ENCODE measurements around the gene ACAA1. TPM values are rescaled to one million over a fixed set of nuclear protein-coding genes. Genes with fewer than 3 reads are reported as not detected.

The ACAA1 gene
- total RNA-seq, 1 experiment from 2014 or later: 49.0 TPM

GRCh38 chr3:38157117-38157516, 20.2 kb upstream of the ACAA1 start:
- no peak overlapping the region for H3K27ac ChIP-seq (ENCODE audit: low read depth, low read length)
- H3K27me3 ChIP-seq (ENCODE audit: insufficient read depth, low read length): no peaks in the 10 kb centered on the region
- no peak for TF ChIP-seq TCF7L2 (IDR thresholded peaks at IDR 0.05; ENCODE audit: borderline replicate concordance, extremely low read depth, insufficient read depth, insufficient read length)
- TF ChIP-seq, protein P1, sequence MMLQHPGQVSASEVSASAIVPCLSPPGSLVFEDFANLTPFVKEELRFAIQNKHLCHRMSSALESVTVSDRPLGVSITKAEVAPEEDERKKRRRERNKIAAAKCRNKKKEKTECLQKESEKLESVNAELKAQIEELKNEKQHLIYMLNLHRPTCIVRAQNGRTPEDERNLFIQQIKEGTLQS (IDR thresholded peaks at IDR 0.05): no peak
- no peak for TF ChIP-seq EGR1 (IDR thresholded peaks at IDR 0.05; ENCODE audit: low read depth)
- TF ChIP-seq POLR2AphosphoS5 (IDR thresholded peaks at IDR 0.05; ENCODE audit: low read depth, low read length): no peak
- TF ChIP-seq JUND (IDR thresholded peaks at IDR 0.05): no peak
- TF ChIP-seq, protein P2, sequence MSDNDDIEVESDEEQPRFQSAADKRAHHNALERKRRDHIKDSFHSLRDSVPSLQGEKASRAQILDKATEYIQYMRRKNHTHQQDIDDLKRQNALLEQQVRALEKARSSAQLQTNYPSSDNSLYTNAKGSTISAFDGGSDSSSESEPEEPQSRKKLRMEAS (IDR thresholded peaks at IDR 0.05): no peak
- TF ChIP-seq REST (IDR thresholded peaks at IDR 0.05; ENCODE audit: low read depth): no peak
- TF ChIP-seq ZFX (IDR thresholded peaks at IDR 0.05): no peak
- no peak for TF ChIP-seq RAD21 (IDR thresholded peaks at IDR 0.05; ENCODE audit: low read depth)
- no peak for TF ChIP-seq POLR2A (IDR thresholded peaks at IDR 0.05; ENCODE audit: borderline replicate concordance, extremely low read depth, insufficient read depth, insufficient read length)
- TF ChIP-seq CBX3 (IDR thresholded peaks at IDR 0.05; ENCODE audit: low read depth): no peak
- no peak for TF ChIP-seq SIN3A (IDR thresholded peaks at IDR 0.05; ENCODE audit: low read depth)
- TF ChIP-seq YY1 (IDR thresholded peaks at IDR 0.05; ENCODE audit: extremely low read depth, insufficient replicate concordance, low read depth, low read length): no peak
- no peak for TF ChIP-seq ZNF274 (IDR thresholded peaks at IDR 0.05; ENCODE audit: low read depth, low read length)
- no peak for TF ChIP-seq FOSL1 (IDR thresholded peaks at IDR 0.05; ENCODE audit: low read depth)
- ATAC-seq (no peak), DNase-seq (ENCODE audit: low read depth, low spot score) (no peak)
- intact Hi-C loops (cut with micrococcal nuclease): no loop called here
- H2AFZ ChIP-seq (ENCODE audit: low read depth, low read length, poor library complexity, severe bottlenecking): no peak overlapping the region
- H3K36me3 ChIP-seq (ENCODE audit: control insufficient read depth in 1 of 2, insufficient read depth in 2 of 2, low read length in 2 of 2): no peaks in the 10 kb centered on the region
- no peak overlapping the region for H3K4me3 ChIP-seq (replicated peaks in 1 of 2; ENCODE audit: low read depth in 1 of 2, low read length in 2 of 2)
- ChIA-PET POLR2A (interaction anchor here (1.8 kb wide), 1 partner anchor 20 kb away, joined by 5 read pairs; the partner anchor contains the start of gene ACAA1), RAD21 (ENCODE audit: low non-redundant PET in 1 of 2, low total read pairs in 2 of 2, uncharacterized antibody in 2 of 2, unreplicated experiment in 2 of 2) (no interaction called here), CTCF (no interaction called here)
- H3K4me1 ChIP-seq (ENCODE audit: control insufficient read depth in 1 of 2, insufficient read depth in 2 of 2, low read length in 2 of 2): peaks cover 6 to 14% of the 10 kb centered on the region in 2 experiments; a peak in 2 of 4 replicates
- H3K9me2 ChIP-seq (ENCODE audit: insufficient read depth): no peaks in the 10 kb centered on the region
- no peaks in the 10 kb centered on the region for H3K9me3 ChIP-seq (ENCODE audit: control insufficient read depth in 1 of 2, insufficient read depth in 1 of 2, low read depth in 1 of 2, low read length in 2 of 2)
- BruUV-seq (replicated peaks): no TSS peak
- H4K20me1 ChIP-seq (ENCODE audit: insufficient read depth): no peaks in the 10 kb centered on the region
- no peaks in the 10 kb centered on the region for H3K79me2 ChIP-seq (ENCODE audit: insufficient read depth, low read length)
- no peak overlapping the region for H3K9ac ChIP-seq (ENCODE audit: low read length)
- H3K4me2 ChIP-seq (ENCODE audit: low read length): no peak overlapping the region
